Measurements from ENCODE around the gene IFFO2. TPM values are rescaled to one million over a fixed set of nuclear protein-coding genes. Genes with fewer than 3 reads are reported as not detected.

Gene IFFO2
- total RNA-seq, 1 experiment from 2014 or later, result 15.6 TPM

- Histone ChIP-seq H3K4me2 (ENCODE audit: low read length) (peak overlapping the region; percentile 100), H2AFZ (ENCODE audit: low read depth, low read length, poor library complexity, severe bottlenecking) (no peak overlapping the region), H3K9me3 (ENCODE audit: control insufficient read depth in 1 of 2, insufficient read depth in 1 of 2, low read depth in 1 of 2, low read length in 2 of 2) (no peaks in the 10 kb centered on the region), H3K36me3 (ENCODE audit: control insufficient read depth in 1 of 2, insufficient read depth in 2 of 2, low read length in 2 of 2) (no peaks in the 10 kb centered on the region), H4K20me1 (ENCODE audit: insufficient read depth) (no peaks in the 10 kb centered on the region), H3K4me3 (replicated peaks in 1 of 2; ENCODE audit: low read depth in 1 of 2, low read length in 2 of 2) (peak overlapping the region; percentile 43 to 66), H3K27ac (ENCODE audit: low read depth, low read length) (peak overlapping the region; percentile 97), H3K9ac (ENCODE audit: low read length) (peak overlapping the region; percentile 88), H3K27me3 (ENCODE audit: insufficient read depth, low read length) (no peaks in the 10 kb centered on the region), H3K9me2 (ENCODE audit: insufficient read depth) (no peaks in the 10 kb centered on the region), H3K79me2 (ENCODE audit: insufficient read depth, low read length) (peaks cover 91% of the 10 kb centered on the region), H3K4me1 (ENCODE audit: control insufficient read depth in 1 of 2, insufficient read depth in 2 of 2, low read length in 2 of 2) (peaks cover 40 to 86% of the 10 kb centered on the region in 2 experiments)
- TF ChIP-seq ZFX (IDR thresholded peaks at IDR 0.05) (peak; percentile 58; the same call in 1 of the 2 replicates), RAD21 (IDR thresholded peaks at IDR 0.05; ENCODE audit: low read depth) (no peak)
- RAD21 ChIA-PET (ENCODE audit: low non-redundant PET in 1 of 2, low total read pairs in 2 of 2, uncharacterized antibody in 2 of 2, unreplicated experiment in 2 of 2), result interaction anchor here (0.6 to 1.0 kb wide), 4 partner anchors 14 to 268 kb away, joined by 3 to 9 read pairs (median 4); no protein-coding TSS in a partner anchor
- intact Hi-C loops (cut with micrococcal nuclease), result no loop called here
- CTCF ChIA-PET, result interaction anchor here (0.6 to 4.8 kb wide), 6 partner anchors 13 to 282 kb away, joined by 3 to 36 read pairs (median 5); partner anchors contain the start of gene ALDH4A1
- BruUV-seq (replicated peaks), result TSS peak; percentile 96
- DNase-seq (ENCODE audit: low read depth, low spot score), result no peak
- ATAC-seq, result peak; percentile 45
- POLR2A ChIA-PET, result interaction anchor here (0.6 to 3.1 kb wide), 6 partner anchors 8 to 281 kb away, joined by 3 to 13 read pairs (median 4); no protein-coding TSS in a partner anchor
Observed at GRCh38 chr1:18927082-18927653, 29.3 kb downstream of the IFFO2 start.

GRCh38 chr1:18926315-18927081, 30.0 kb downstream of the IFFO2 start:
- Histone ChIP-seq H3K4me2 (ENCODE audit: low read length) (peak overlapping the region; percentile 100), H2AFZ (ENCODE audit: low read depth, low read length, poor library complexity, severe bottlenecking) (no peak overlapping the region), H3K27me3 (ENCODE audit: insufficient read depth, low read length) (no peaks in the 10 kb centered on the region), H4K20me1 (ENCODE audit: insufficient read depth) (no peaks in the 10 kb centered on the region), H3K4me1 (ENCODE audit: control insufficient read depth in 1 of 2, insufficient read depth in 2 of 2, low read length in 2 of 2) (peaks cover 42 to 85% of the 10 kb centered on the region in 2 experiments), H3K79me2 (ENCODE audit: insufficient read depth, low read length) (peaks cover 90% of the 10 kb centered on the region), H3K4me3 (replicated peaks in 1 of 2; ENCODE audit: low read depth in 1 of 2, low read length in 2 of 2) (peak overlapping the region; percentile 43 to 66), H3K27ac (ENCODE audit: low read depth, low read length) (peak overlapping the region; percentile 97), H3K9me3 (ENCODE audit: control insufficient read depth in 1 of 2, insufficient read depth in 1 of 2, low read depth in 1 of 2, low read length in 2 of 2) (no peaks in the 10 kb centered on the region), H3K36me3 (ENCODE audit: control insufficient read depth in 1 of 2, insufficient read depth in 2 of 2, low read length in 2 of 2) (no peaks in the 10 kb centered on the region), H3K9ac (ENCODE audit: low read length) (peak overlapping the region; percentile 88), H3K9me2 (ENCODE audit: insufficient read depth) (no peaks in the 10 kb centered on the region)
- RAD21 ChIA-PET (ENCODE audit: low non-redundant PET in 1 of 2, low total read pairs in 2 of 2, uncharacterized antibody in 2 of 2, unreplicated experiment in 2 of 2), result interaction anchor here (0.6 to 1.0 kb wide), 5 partner anchors 9 to 269 kb away, joined by 3 to 9 read pairs (median 3); no protein-coding TSS in a partner anchor
- POLR2A ChIA-PET, result interaction anchor here (0.6 to 3.1 kb wide), 6 partner anchors 9 to 282 kb away, joined by 3 to 13 read pairs (median 4); no protein-coding TSS in a partner anchor
- intact Hi-C loops (cut with micrococcal nuclease), result no loop called here
- BruUV-seq (replicated peaks), result TSS peak; percentile 47
- ATAC-seq (peak; percentile 93), DNase-seq (ENCODE audit: low read depth, low spot score) (peak; percentile 93)
- CTCF ChIA-PET, result interaction anchor here (0.6 to 4.8 kb wide), 6 partner anchors 13 to 282 kb away, joined by 3 to 36 read pairs (median 5); partner anchors contain the start of gene ALDH4A1
- TF ChIP-seq TCF7L2 (IDR thresholded peaks at IDR 0.05; ENCODE audit: borderline replicate concordance, extremely low read depth, insufficient read depth, insufficient read length) (peak; percentile 86), JUND (IDR thresholded peaks at IDR 0.05) (peak; percentile 87), CEBPB (IDR thresholded peaks at IDR 0.05; ENCODE audit: low read depth) (no peak), ATF3 (IDR thresholded peaks at IDR 0.05) (no peak), EZH2 (IDR thresholded peaks at IDR 0.05) (no peak), POLR2AphosphoS5 (IDR thresholded peaks at IDR 0.05; ENCODE audit: low read depth, low read length) (peak; percentile 84), SIN3A (IDR thresholded peaks at IDR 0.05; ENCODE audit: low read depth) (peak; percentile 84), SRF (IDR thresholded peaks at IDR 0.05; ENCODE audit: low read depth) (no peak; the same call in 1 of the 2 replicates), MAX (IDR thresholded peaks at IDR 0.05) (peak; percentile 69), CBX3 (IDR thresholded peaks at IDR 0.05; ENCODE audit: low read depth) (no peak; the same call in 1 of the 2 replicates), ZBTB33 (IDR thresholded peaks at IDR 0.05; ENCODE audit: extremely low read depth, insufficient replicate concordance, low read length) (no peak), EZH2phosphoT487 (IDR thresholded peaks at IDR 0.05; ENCODE audit: borderline replicate concordance) (no peak), ELF1 (IDR thresholded peaks at IDR 0.05; ENCODE audit: borderline replicate concordance, low read depth) (no peak)
